MM.1S (cell line): Measurements from ENCODE around the gene STX10.

ENCODE experiments used
- CTCF ChIP-seq: fragments of 300-600 bp; sonication (generic); IDR thresholded peaks from 2 replicates; pipeline ENCODE4 v1.5.1; 2016; ENCODE audit warnings: antibody characterized with exemption, low read length, mixed read lengths
- EZH2 ChIP-seq: fragments of 300-600 bp; sonication (generic); optimal IDR thresholded peaks from 2 replicates; pipeline ENCODE3; 2017; ENCODE audit warnings: low read depth, mild to moderate bottlenecking, antibody characterized with exemption, low read length, mixed read lengths

GRCh38 chr19:13102416-13102665 lies 47.8 kb downstream of the STX10 start:
- TF ChIP-seq CTCF (no peak), EZH2 (no peak)
